Measurements from ENCODE around the gene NTM.

Gene NTM

DNA sequence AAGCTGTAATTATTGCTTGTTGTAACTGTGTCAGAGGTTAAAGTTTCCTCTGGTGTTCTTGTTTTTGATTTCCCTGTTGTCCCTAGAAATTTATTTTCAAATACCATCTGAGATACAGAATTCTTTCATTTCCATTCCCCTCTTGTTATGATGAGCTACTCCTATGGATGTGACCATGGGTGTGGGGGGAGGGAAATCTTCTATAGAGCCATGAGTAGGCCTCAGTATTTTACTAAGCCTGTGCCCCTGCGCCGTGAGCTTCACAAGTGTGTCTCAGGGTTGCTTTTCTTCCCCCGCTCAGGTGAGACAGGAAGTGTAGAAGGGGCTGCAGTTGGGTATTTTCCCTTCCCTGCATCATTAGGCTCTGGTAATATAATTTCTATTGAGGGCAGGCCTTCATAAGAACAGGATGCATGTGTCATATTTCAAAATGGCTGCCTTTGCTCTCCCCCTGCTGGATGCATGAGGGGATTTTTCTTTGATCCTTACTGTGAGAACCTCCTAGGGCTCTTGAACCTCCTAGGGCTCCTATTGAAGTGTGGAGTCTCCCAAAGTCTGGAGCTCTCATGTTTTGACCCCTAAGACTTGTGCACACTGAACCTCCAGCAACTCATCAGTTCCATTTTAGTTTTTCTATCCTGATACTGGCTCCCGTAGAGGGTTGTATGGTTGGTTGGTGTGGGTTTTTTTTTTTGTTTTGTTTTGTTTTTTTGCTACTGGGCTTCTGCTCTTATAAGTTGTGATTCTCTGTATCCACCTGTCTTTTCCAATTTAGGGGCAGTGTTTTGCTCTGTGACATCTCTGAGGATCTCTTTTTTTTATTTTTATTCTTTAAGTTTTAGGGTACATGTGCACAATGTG, 658.2 kb downstream of the NTM start:
- in situ Hi-C loops (cut with MboI; ENCODE audit: low sequenced_read_pairs), result no loop called here

GRCh38 chr11:132030896-132031295, 660.5 kb downstream of the NTM start:
- in situ Hi-C loops (cut with MboI; ENCODE audit: low sequenced_read_pairs), result no loop called here

- in situ Hi-C loops (cut with MboI; ENCODE audit: low sequenced_read_pairs), result no loop called here
Measured at GRCh38 chr11:132032555-132032954, 662.1 kb downstream of the NTM start.

GRCh38 chr11:132033051-132033450, 662.6 kb downstream of the NTM start:
- in situ Hi-C loops (cut with MboI; ENCODE audit: low sequenced_read_pairs), result no loop called here

- in situ Hi-C loops (cut with MboI; ENCODE audit: low sequenced_read_pairs), result no loop called here
Measured at GRCh38 chr11:132035228-132035627, 664.8 kb downstream of the NTM start.

DNA sequence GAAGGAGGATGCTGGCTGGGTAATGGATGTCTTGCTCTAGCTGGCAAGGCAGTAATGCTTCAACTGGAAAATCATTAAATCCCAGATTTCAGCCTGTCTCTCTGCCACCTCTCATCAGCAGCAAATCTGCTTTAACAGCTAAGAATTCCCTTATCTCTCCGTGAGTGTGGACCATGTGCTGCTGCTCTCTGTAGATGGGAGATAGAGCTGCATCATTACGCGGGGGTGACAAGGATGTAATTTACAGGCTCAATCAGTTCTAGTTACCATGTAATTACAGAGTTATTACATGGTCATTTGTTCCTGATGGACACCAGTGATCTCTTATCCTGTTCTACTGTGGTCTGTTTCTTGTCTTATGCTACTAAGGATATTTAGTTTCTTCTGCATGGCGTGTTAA, 665.4 kb downstream of the NTM start:
- in situ Hi-C loops (cut with MboI; ENCODE audit: low sequenced_read_pairs), result no loop called here

DNA sequence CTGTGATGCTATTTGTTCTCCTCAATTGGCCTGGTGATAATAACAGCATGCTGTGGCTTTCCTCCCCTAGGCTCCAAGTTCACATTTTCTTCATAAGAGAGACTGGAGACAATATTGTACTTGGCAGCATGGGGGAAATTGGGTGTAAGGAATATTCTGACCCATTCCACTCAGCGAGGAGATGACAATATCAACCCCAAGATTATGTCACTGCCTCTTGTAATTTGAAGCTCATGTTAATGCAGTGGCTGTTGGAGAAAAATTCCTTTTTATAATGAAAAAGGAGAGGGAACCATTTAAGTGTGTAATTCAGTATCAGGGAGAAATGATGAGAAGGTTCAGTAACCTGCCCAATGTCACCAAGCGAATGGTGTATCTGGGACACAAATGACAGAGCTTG, 665.8 kb downstream of the NTM start:
- in situ Hi-C loops (cut with MboI; ENCODE audit: low sequenced_read_pairs), result no loop called here

DNA sequence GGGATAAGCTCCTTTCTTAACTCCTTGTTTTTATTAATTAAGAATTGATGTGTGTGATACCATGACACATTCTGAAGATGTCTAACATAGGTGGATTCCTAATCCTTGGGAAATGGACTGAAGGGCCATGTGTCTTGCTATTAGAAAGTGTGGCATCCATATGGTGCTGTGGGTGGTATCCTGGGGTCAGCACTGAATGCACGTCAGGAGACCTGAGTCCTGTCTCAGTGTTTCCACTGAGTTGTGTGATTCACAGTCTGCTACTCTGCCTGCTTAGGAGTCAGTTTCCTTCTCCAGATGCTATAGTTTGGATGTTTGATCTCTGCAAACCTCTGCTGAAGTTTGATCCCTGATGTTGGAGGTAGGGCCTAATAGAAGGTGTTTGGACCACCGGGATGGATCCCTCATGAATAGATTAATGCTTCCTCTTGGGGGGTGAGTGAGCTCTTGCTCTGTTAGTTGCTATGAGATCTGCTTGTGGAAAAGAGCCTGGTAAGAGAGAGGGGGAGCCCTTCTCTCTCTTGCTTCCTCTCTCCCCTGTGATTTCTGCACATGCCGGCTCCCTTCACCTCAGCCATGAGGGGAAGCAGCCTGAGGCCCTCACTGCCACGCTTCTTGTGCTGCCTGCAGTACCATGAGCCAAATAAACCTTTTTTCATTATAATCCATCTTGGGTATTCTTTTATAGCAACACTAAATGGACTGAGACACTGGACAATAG, 666.5 kb downstream of the NTM start:
- in situ Hi-C loops (cut with MboI; ENCODE audit: low sequenced_read_pairs), result no loop called here

GRCh38 chr11:132037467-132037862, 667.0 kb downstream of the NTM start:
- in situ Hi-C loops (cut with MboI; ENCODE audit: low sequenced_read_pairs), result no loop called here

DNA sequence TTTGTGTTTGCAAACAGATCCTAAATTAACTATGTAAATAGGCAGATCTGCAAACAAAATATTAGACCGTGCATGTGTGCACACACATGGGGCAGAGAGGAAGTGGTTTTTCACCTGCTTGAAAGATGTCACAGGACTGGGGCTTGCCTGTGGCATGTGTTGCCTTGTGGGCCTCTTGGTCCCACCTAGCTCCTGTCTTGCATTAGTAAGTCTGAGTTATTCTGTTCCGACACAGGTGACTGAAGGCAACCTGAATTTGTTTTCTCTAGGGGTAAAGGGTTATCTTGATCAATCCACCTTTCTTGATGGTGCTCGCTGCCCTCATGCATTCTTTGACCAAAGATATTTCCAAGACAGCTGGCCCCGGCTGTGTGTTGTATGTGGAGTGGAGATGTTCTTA, 667.5 kb downstream of the NTM start:
- in situ Hi-C loops (cut with MboI; ENCODE audit: low sequenced_read_pairs), result no loop called here

- in situ Hi-C loops (cut with MboI; ENCODE audit: low sequenced_read_pairs), result no loop called here
Measured at GRCh38 chr11:132039521-132039920, 669.1 kb downstream of the NTM start.

GRCh38 chr11:132042296-132042695, 671.9 kb downstream of the NTM start:
- in situ Hi-C loops (cut with MboI; ENCODE audit: low sequenced_read_pairs), result no loop called here

- in situ Hi-C loops (cut with MboI; ENCODE audit: low sequenced_read_pairs), result no loop called here
Measured at GRCh38 chr11:132043714-132044113, 673.3 kb downstream of the NTM start.

DNA sequence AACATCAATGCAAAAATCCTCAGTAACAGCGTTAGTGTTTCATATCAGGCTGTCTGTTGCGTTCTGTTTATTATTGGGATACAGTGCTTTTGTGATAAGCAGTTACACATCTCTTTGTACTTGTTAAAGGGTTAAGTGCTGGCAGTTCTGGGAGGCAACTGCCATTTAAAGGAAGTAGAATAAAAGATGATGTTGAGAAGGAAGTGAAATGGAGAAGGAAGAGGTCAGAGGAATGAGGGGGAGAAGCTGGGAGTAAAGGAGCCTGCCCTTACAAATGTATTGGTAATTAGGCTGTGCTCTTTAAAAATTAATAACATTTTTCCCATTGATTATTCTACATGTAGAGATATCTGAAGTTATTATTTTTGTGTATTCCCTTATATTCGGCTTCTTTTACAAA, 674.7 kb downstream of the NTM start:
- in situ Hi-C loops (cut with MboI; ENCODE audit: low sequenced_read_pairs), result no loop called here

DNA sequence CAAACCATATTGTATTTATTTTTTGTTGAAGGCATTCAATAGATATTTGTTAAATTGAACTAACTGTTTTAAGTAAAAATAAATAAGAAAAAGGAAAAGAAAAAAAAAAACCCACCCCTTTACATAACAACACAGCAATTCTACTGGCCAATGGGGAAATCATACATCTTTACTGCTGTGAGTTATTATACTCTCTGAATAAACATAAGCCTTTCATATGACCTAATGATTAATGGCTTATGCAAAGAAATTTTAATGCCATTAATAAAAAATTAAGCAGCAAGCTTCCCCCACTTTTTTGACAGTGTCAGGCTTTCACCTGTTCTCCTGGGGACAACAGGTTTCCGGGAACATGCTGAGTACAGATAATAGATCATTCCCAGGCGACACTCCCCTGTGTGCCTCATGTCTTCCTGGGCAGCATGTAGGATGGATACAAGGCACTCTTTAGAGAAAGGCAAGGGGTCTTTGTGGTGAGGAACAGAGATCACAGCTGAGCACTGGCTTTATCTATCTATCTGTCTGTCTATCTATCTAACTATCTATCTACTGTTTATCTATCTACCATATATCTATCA, 676.0 kb downstream of the NTM start:
- in situ Hi-C loops (cut with MboI; ENCODE audit: low sequenced_read_pairs), result no loop called here

DNA sequence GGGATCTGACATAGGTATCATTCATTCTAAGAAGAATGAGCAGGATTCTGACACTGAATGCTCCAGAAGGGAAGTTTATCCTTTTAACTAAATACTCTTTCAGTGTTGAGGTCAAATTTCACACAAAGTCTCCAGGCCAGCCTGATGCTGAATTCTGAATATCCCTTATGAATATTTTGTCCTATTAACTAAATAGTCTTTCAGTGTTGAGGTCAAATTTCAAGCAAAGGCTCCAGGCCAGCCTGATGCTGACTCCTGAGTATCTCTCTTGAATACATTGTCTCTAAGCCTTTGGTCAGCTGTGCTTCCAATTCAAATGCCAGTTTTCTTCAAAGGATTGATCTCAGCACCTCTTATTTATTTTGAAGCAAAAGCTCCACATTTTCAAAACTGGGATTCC, 676.8 kb downstream of the NTM start:
- in situ Hi-C loops (cut with MboI; ENCODE audit: low sequenced_read_pairs), result no loop called here

GRCh38 chr11:132048040-132048439, 677.6 kb downstream of the NTM start:
- in situ Hi-C loops (cut with MboI; ENCODE audit: low sequenced_read_pairs), result no loop called here

GRCh38 chr11:132049205-132049604, 678.8 kb downstream of the NTM start:
- in situ Hi-C loops (cut with MboI; ENCODE audit: low sequenced_read_pairs), result no loop called here

GRCh38 chr11:132050049-132050448, 679.6 kb downstream of the NTM start:
- in situ Hi-C loops (cut with MboI; ENCODE audit: low sequenced_read_pairs), result no loop called here

DNA sequence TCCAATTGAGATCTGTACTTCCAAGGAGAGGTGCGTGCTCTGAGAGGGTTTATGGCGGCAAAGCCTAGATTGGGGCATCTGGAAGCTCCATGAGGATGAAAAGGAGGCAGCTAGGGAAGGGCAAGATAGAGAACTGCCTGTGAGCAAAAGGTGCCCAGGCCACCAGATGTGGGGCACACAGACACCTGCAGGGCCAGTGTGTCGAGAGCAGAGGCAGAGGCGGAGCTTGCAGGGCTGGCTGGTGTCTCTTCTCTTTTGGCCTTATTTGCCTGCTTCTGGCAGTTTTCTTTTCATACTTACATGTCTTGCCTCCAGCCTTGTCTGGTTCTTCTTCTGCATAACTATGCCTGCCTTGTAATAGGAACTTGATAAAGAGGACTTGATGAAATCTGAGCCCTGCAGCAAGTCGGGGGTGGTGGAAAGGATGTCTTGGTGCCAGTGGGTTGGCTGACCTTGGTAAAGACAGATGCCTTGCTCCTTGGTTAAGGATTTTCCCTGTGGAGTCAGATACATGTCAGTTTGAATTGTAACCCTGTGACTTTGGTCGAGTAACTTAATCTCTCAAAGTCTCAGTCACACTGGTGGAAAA, 680.3 kb downstream of the NTM start:
- in situ Hi-C loops (cut with MboI; ENCODE audit: low sequenced_read_pairs), result no loop called here

DNA sequence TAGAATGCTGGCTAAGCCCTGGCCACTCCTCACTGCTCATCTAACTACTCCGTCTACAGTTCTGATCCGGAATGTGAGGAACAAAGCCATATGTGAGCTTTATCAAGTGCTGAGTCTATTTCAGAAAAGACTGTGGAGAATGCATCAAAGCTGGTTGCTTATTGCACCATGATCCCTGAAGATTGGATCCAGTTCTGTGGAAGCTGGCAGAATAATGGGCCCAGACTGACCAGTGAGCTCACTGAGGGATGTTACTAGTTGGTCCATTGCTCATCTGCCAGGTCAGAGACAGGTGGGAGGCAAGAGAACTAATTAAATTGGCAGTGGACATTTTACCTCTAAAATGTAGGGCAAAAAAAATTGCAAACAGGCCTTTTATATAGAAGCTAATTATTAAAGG, 681.3 kb downstream of the NTM start:
- in situ Hi-C loops (cut with MboI; ENCODE audit: low sequenced_read_pairs), result no loop called here

DNA sequence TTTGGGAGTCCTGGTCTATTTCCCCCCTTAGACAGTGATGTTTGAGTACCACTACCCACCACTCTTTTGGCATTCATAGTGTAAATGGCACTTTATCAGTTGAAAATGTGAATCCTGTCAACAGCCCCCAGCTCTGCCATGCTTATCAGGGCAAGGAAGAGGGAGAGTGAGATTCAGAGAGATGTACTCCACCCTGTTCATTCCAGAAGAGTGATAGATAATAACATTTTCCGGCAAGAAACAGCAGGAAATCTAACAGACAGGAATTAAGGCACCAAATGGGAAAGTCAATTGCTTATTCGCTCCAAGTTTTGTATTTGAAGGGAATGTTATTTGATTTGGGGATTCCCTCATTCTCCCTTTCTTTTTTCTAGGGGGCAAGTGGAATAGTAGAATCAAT, 681.9 kb downstream of the NTM start:
- in situ Hi-C loops (cut with MboI; ENCODE audit: low sequenced_read_pairs), result no loop called here
